Neural crest cell (in vitro differentiated cells): Measurements from ENCODE around the gene PTPRG. TPM values are rescaled to one million over a fixed set of nuclear protein-coding genes. Genes with fewer than 3 reads are reported as not detected.

Experiments used
- DNase-seq: peaks from one replicate; pipeline ENCODE4 v3.0.0; 2021; ENCODE audit warnings: low read depth, mixed read lengths, low spot score
- H3K27ac Mint-ChIP-seq: one replicate; pipeline ENCODE4 v1.8.0; 2021; ENCODE audit warnings: mild to moderate bottlenecking, mixed read lengths; ENCODE audit not compliant: unreplicated experiment
- H3K27me3 Mint-ChIP-seq: 2 replicates; pipeline ENCODE4 v1.8.0; 2021; ENCODE audit warnings: low read depth, mild to moderate bottlenecking, mixed read lengths
- H3K36me3 Mint-ChIP-seq: 2 replicates; pipeline ENCODE4 v1.8.0; 2021; ENCODE audit warnings: low read depth, mild to moderate bottlenecking, mixed read lengths
- H3K4me1 Mint-ChIP-seq: 2 replicates; pipeline ENCODE4 v1.8.0; 2021; ENCODE audit warnings: mixed read lengths
- H3K4me3 Mint-ChIP-seq: one replicate; pipeline ENCODE4 v1.8.0; 2021; ENCODE audit warnings: mild to moderate bottlenecking, mixed read lengths
- H3K9me3 Mint-ChIP-seq: 2 replicates; pipeline ENCODE4 v1.8.0; 2021; ENCODE audit warnings: mixed read lengths
- CTCF ChIP-seq: fragments of 200-600 bp; sonication (generic); conservative IDR thresholded peaks from 2 replicates; pipeline ENCODE4 v1.5.0; 2021; ENCODE audit warnings: antibody characterized with exemption, mild to moderate bottlenecking
- total RNA-seq: library from RNA; stranded (reverse); gene quantifications from 2 replicates; pipeline ENCODE4 v1.2.1, GENCODE V29; 2021

The PTPRG gene
- total RNA-seq, 1 donor from 2014 or later: 41.2 TPM

GRCh38 chr3:61532739-61533500, 28.5 kb upstream of the PTPRG start:
- H3K27me3 Mint-ChIP-seq: peaks cover 28% of the 10 kb centered on the region
- DNase-seq: no peak
- no peak for TF ChIP-seq CTCF

GRCh38 chr3:61535826-61536225, 25.5 kb upstream of the PTPRG start:
- no peak for TF ChIP-seq CTCF
- Mint-ChIP-seq H3K36me3 (no peaks in the 10 kb centered on the region), H3K9me3 (no peaks in the 10 kb centered on the region), H3K27me3 (peaks cover 27% of the 10 kb centered on the region), H3K4me3 (no peak overlapping the region), H3K4me1 (peaks cover 39% of the 10 kb centered on the region), H3K27ac (no peak overlapping the region)
- no peak for DNase-seq

More at GRCh38 chr3:61532739-61533500, 28.5 kb upstream of the PTPRG start:
- Mint-ChIP-seq H3K9me3 (no peaks in the 10 kb centered on the region), H3K36me3 (no peaks in the 10 kb centered on the region), H3K4me1 (peaks cover 43% of the 10 kb centered on the region), H3K27ac (no peak overlapping the region), H3K4me3 (no peak overlapping the region)

DNA sequence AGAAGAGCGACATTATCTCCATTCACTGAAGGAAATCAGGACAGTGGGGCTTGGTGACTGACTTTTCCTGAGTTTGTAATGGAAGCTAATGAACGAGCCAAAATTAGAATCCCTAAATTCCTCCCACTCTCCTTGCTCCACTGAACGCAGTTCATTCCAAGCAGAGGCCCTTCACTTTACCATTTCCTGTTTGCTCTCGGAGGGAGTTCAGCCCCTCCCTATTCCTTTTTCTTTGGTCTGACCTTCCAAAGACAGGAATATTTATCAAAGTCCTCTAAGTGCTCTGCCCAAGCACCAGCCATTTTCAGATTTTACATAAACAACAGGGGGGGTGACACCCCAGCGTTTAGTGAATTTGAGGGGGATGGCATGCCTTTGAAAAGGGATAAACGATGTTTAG, 24.0 kb upstream of the PTPRG start:
- TF ChIP-seq CTCF: no peak
- Mint-ChIP-seq H3K4me1 (peaks cover 32% of the 10 kb centered on the region), H3K4me3 (peak overlapping the region; percentile 8), H3K36me3 (no peaks in the 10 kb centered on the region), H3K27ac (peak overlapping the region; percentile 10), H3K27me3 (peaks cover 22% of the 10 kb centered on the region), H3K9me3 (no peaks in the 10 kb centered on the region)
- no peak for DNase-seq

DNA sequence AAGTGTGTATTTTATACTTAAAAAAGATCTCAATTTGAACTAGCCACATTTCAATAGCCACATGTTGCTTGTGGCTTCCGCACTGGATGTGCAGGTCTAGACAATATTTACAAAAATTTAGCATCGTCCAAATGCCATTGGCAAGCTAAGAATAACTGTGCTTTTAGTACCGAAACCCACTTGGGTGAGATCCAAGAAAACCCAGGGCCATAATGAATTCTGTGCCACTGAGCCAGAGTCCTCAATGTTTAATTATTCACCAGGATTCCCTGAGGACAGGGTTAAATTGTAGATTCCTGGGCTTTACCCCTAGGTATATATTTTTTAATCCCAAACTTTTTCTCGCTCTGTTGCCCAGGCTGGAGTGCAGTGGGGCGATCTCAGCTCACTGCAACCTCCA, 22.9 kb upstream of the PTPRG start:
- H3K36me3 Mint-ChIP-seq: no peaks in the 10 kb centered on the region
- DNase-seq: no peak
- H3K4me1 Mint-ChIP-seq: peaks cover 26% of the 10 kb centered on the region
- no peak overlapping the region for H3K27ac Mint-ChIP-seq
- no peaks in the 10 kb centered on the region for H3K9me3 Mint-ChIP-seq
- no peak overlapping the region for H3K4me3 Mint-ChIP-seq
- no peak for TF ChIP-seq CTCF
- peaks cover 11% of the 10 kb centered on the region for H3K27me3 Mint-ChIP-seq

GRCh38 chr3:61541694-61542093, 19.7 kb upstream of the PTPRG start:
- DNase-seq: no peak
- Mint-ChIP-seq H3K9me3 (no peaks in the 10 kb centered on the region), H3K27ac (peak overlapping the region; percentile 7), H3K36me3 (no peaks in the 10 kb centered on the region), H3K4me3 (no peak overlapping the region), H3K4me1 (peaks cover 27% of the 10 kb centered on the region), H3K27me3 (peaks cover 8% of the 10 kb centered on the region)
- no peak for TF ChIP-seq CTCF
